ENCODE data around the gene TAS2R13. TPM values are rescaled to one million over a fixed set of nuclear protein-coding genes. Genes with fewer than 3 reads are reported as not detected.

TAS2R13 gene
- total RNA-seq, 8 experiments from 2014 or later = 0.63 to 7.7 (median 1.6) TPM

- WGBS, 10 experiments = 79 to 100% (median 87%) methylated on average over 1 to 8 of the region's 8 CpGs
- in situ Hi-C loops (cut with MboI; ENCODE audit: low pct_unique_long_range_greater_than_20kb in 2 of 9, low sequenced_read_pairs in 9 of 9, unreplicated experiment in 9 of 9) = no loop called here
- no peak overlapping the region for H3K27ac ChIP-seq
- H3K4me1 ChIP-seq (replicated peaks in 1 of 2) = no peaks in the 10 kb centered on the region
- no peak for ATAC-seq (replicated peaks in 6 of 8)
- no peak overlapping the region for H3K4me3 ChIP-seq
Measured at GRCh38 chr12:10910380-10910779, 1.0 kb upstream of the TAS2R13 start.

- WGBS, 10 experiments = 51 to 100% (median 90%) methylated on average over 2 to 4 of the region's 4 CpGs; no CpG with 5 or more reads in 2 of the 10 experiments
- no peak for ATAC-seq (replicated peaks in 6 of 8)
- H3K4me1 ChIP-seq (replicated peaks in 1 of 2) = no peaks in the 10 kb centered on the region
- no peak overlapping the region for H3K4me3 ChIP-seq
- in situ Hi-C loops (cut with MboI; ENCODE audit: low pct_unique_long_range_greater_than_20kb in 2 of 9, low sequenced_read_pairs in 9 of 9, unreplicated experiment in 9 of 9) = no loop called here
- no peak overlapping the region for H3K27ac ChIP-seq
Measured at GRCh38 chr12:10904686-10905085, 4.7 kb downstream of the TAS2R13 start.

- H3K4me3 ChIP-seq = no peak overlapping the region
- WGBS, 10 experiments = 100% methylated on average over 1 of the region's 1 CpG; no CpG with 5 or more reads in 5 of the 10 experiments
- no peaks in the 10 kb centered on the region for H3K4me1 ChIP-seq (replicated peaks in 1 of 2)
- H3K27ac ChIP-seq = no peak overlapping the region
- in situ Hi-C loops (cut with MboI; ENCODE audit: low pct_unique_long_range_greater_than_20kb in 2 of 9, low sequenced_read_pairs in 9 of 9, unreplicated experiment in 9 of 9) = no loop called here
- peak in 3 of 8 experiments; percentile 32 to 93 (median 65) for ATAC-seq (replicated peaks in 6 of 8)
Measured at GRCh38 chr12:10901427-10901826, 7.9 kb downstream of the TAS2R13 start.

- in situ Hi-C loops (cut with MboI; ENCODE audit: low pct_unique_long_range_greater_than_20kb in 2 of 9, low sequenced_read_pairs in 9 of 9, unreplicated experiment in 9 of 9) = no loop called here
- Histone ChIP-seq H3K4me1 (replicated peaks in 1 of 2) (no peaks in the 10 kb centered on the region), H3K27ac (no peak overlapping the region), H3K4me3 (no peak overlapping the region)
- ATAC-seq (replicated peaks in 6 of 8) = no peak
- WGBS, 10 experiments = 86 to 100% (median 100%) methylated on average over 1 of the region's 1 CpG; no CpG with 5 or more reads in 5 of the 10 experiments
Measured at GRCh38 chr12:10900972-10901371, 8.4 kb downstream of the TAS2R13 start.

- ATAC-seq (replicated peaks in 6 of 8) = no peak
- Histone ChIP-seq H3K27ac (no peak overlapping the region), H3K4me1 (replicated peaks in 1 of 2) (no peaks in the 10 kb centered on the region), H3K4me3 (no peak overlapping the region)
- 100% methylated on average over 1 of the region's 1 CpG; no CpG with 5 or more reads in 9 of the 10 experiments for WGBS, 10 experiments
- in situ Hi-C loops (cut with MboI; ENCODE audit: low pct_unique_long_range_greater_than_20kb in 2 of 9, low sequenced_read_pairs in 9 of 9, unreplicated experiment in 9 of 9) = no loop called here
Measured at GRCh38 chr12:10900530-10900929, 8.8 kb downstream of the TAS2R13 start.

GRCh38 chr12:10896854-10897253 is 12.5 kb downstream of the TAS2R13 start:
- in situ Hi-C loops (cut with MboI; ENCODE audit: low pct_unique_long_range_greater_than_20kb in 2 of 9, low sequenced_read_pairs in 9 of 9, unreplicated experiment in 9 of 9) = no loop called here
- Histone ChIP-seq H3K4me1 (replicated peaks in 1 of 2) (no peaks in the 10 kb centered on the region), H3K27ac (no peak overlapping the region), H3K4me3 (no peak overlapping the region)
- no peak for ATAC-seq (replicated peaks in 6 of 8)
- WGBS, 10 experiments = 33 to 100% (median 95%) methylated on average over 1 to 5 of the region's 5 CpGs; no CpG with 5 or more reads in 2 of the 10 experiments

- WGBS, 10 experiments = 93 to 100% (median 100%) methylated on average over 1 to 2 of the region's 2 CpGs; no CpG with 5 or more reads in 3 of the 10 experiments
- no peak overlapping the region for H3K4me3 ChIP-seq
- H3K4me1 ChIP-seq (replicated peaks in 1 of 2) = no peaks in the 10 kb centered on the region
- H3K27ac ChIP-seq = no peak overlapping the region
- ATAC-seq (replicated peaks in 6 of 8) = no peak
- in situ Hi-C loops (cut with MboI; ENCODE audit: low pct_unique_long_range_greater_than_20kb in 2 of 9, low sequenced_read_pairs in 9 of 9, unreplicated experiment in 9 of 9) = no loop called here
Measured at GRCh38 chr12:10891937-10892336, 17.4 kb downstream of the TAS2R13 start.

GRCh38 chr12:10889226-10889625 is 20.1 kb downstream of the TAS2R13 start:
- no peak for ATAC-seq (replicated peaks in 6 of 8)
- H3K4me3 ChIP-seq = no peak overlapping the region
- in situ Hi-C loops (cut with MboI; ENCODE audit: low pct_unique_long_range_greater_than_20kb in 2 of 9, low sequenced_read_pairs in 9 of 9, unreplicated experiment in 9 of 9) = no loop called here
- H3K4me1 ChIP-seq (replicated peaks in 1 of 2) = no peaks in the 10 kb centered on the region
- no peak overlapping the region for H3K27ac ChIP-seq

GRCh38 chr12:10884086-10884725 is 25.2 kb downstream of the TAS2R13 start, which contains the start of gene PRH1:
TSS of gene PRH1 (minus strand) at chr12:10884255. CDS start at chr12:10884217, 38 bp downstream.
- H3K4me1 ChIP-seq (replicated peaks in 1 of 2) = no peaks in the 10 kb centered on the region
- 78 to 100% (median 95%) methylated on average over 1 to 5 of the region's 6 CpGs; no CpG with 5 or more reads in 3 of the 10 experiments for WGBS, 10 experiments
- no peak for ATAC-seq (replicated peaks in 6 of 8)
- no peak within 1 kb of the TSS for H3K27ac ChIP-seq
- in situ Hi-C loops (cut with MboI; ENCODE audit: low pct_unique_long_range_greater_than_20kb in 2 of 9, low sequenced_read_pairs in 9 of 9, unreplicated experiment in 9 of 9) = no loop called here
- H3K4me3 ChIP-seq = no peak within 1 kb of the TSS

- no peak for ATAC-seq (replicated peaks in 6 of 8)
- in situ Hi-C loops (cut with MboI; ENCODE audit: low pct_unique_long_range_greater_than_20kb in 2 of 9, low sequenced_read_pairs in 9 of 9, unreplicated experiment in 9 of 9) = no loop called here
Measured at GRCh38 chr12:10873378-10873777, 36.0 kb downstream of the TAS2R13 start.

GRCh38 chr12:10867381-10867780 is 42.0 kb downstream of the TAS2R13 start:
- in situ Hi-C loops (cut with MboI; ENCODE audit: low pct_unique_long_range_greater_than_20kb in 2 of 9, low sequenced_read_pairs in 9 of 9, unreplicated experiment in 9 of 9) = no loop called here
- 78 to 100% (median 86%) methylated on average over 1 to 2 of the region's 2 CpGs; no CpG with 5 or more reads in 2 of the 10 experiments for WGBS, 10 experiments
- Histone ChIP-seq H3K27ac (no peak overlapping the region), H3K4me1 (replicated peaks in 1 of 2) (no peaks in the 10 kb centered on the region), H3K4me3 (no peak overlapping the region)
- ATAC-seq (replicated peaks in 6 of 8) = no peak

More at GRCh38 chr12:10873378-10873777, 36.0 kb downstream of the TAS2R13 start:
- Histone ChIP-seq H3K27ac (no peak overlapping the region), H3K4me1 (replicated peaks in 1 of 2) (no peaks in the 10 kb centered on the region), H3K4me3 (no peak overlapping the region)
- WGBS, 10 experiments = 67 to 100% (median 91%) methylated on average over 2 of the region's 2 CpGs; no CpG with 5 or more reads in 1 of the 10 experiments

GRCh38 chr12:10863512-10864218 is 45.7 kb downstream of the TAS2R13 start:
- 0 to 100% (median 86%) methylated on average over 1 to 2 of the region's 2 CpGs for WGBS, 10 experiments
- Histone ChIP-seq H3K4me1 (replicated peaks in 1 of 2) (no peaks in the 10 kb centered on the region), H3K4me3 (no peak overlapping the region), H3K27ac (no peak overlapping the region)
- in situ Hi-C loops (cut with MboI; ENCODE audit: low pct_unique_long_range_greater_than_20kb in 2 of 9, low sequenced_read_pairs in 9 of 9, unreplicated experiment in 9 of 9) = no loop called here
- peak in 3 of 8 experiments; percentile 90 to 93 (median 90) for ATAC-seq (replicated peaks in 6 of 8)

- no peak overlapping the region for H3K27ac ChIP-seq
- WGBS, 10 experiments = 50 to 100% (median 93%) methylated on average over 1 to 2 of the region's 2 CpGs; no CpG with 5 or more reads in 3 of the 10 experiments
- H3K4me3 ChIP-seq = no peak overlapping the region
- no peaks in the 10 kb centered on the region for H3K4me1 ChIP-seq (replicated peaks in 1 of 2)
- in situ Hi-C loops (cut with MboI; ENCODE audit: low pct_unique_long_range_greater_than_20kb in 2 of 9, low sequenced_read_pairs in 9 of 9, unreplicated experiment in 9 of 9) = no loop called here
- no peak for ATAC-seq (replicated peaks in 6 of 8)
Measured at GRCh38 chr12:10861366-10861765, 48.0 kb downstream of the TAS2R13 start.

All from motor neuron (in vitro differentiated cells).